ENCODE results near the gene SHISA3.
A peak's percentile ranks its signal among the peaks of the same experiment; 100 is the strongest.

GRCh38 chr4:42371305-42372252, 25.7 kb upstream of the SHISA3 start:
- TF ChIP-seq CTCF (IDR thresholded peaks at IDR 0.05) = peak; percentile 35 to 55 (median 45)
- no peak for TF ChIP-seq POLR2A (IDR thresholded peaks at IDR 0.05)
- no peak for TF ChIP-seq EP300 (IDR thresholded peaks at IDR 0.05)
